ENCODE results near the gene FAM170B.

Gene FAM170B

GRCh38 chr10:49133706-49134248, at the start of gene FAM170B:
Gene FAM170B, minus strand, starts transcription at chr10:49134021. Its CDS starts 103 bp downstream, at chr10:49133918.
- DNase-seq: no peak

GRCh38 chr10:49182776-49183175, 49.0 kb upstream of the FAM170B start:
- no peak for DNase-seq

DNA sequence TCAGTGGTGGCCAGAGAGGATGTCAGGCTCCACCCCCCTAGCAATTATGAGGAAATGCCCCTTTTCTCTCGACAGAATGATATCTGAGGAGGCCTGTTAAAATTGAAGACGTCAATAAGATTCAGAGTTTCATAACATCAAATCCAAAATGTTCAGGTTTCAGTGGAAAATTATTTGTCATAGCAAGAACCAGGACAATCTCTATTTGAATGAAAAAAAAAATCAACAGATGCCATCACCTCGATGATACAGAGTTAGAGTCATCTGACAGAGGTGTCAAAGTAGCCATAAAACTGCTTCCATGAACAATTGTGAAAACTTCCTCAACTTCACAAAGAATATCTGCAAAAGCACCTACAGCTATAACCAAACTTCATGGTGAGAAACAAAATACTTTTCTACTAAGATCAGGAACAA, 46.6 kb upstream of the FAM170B start:
- no peak for DNase-seq

DNA sequence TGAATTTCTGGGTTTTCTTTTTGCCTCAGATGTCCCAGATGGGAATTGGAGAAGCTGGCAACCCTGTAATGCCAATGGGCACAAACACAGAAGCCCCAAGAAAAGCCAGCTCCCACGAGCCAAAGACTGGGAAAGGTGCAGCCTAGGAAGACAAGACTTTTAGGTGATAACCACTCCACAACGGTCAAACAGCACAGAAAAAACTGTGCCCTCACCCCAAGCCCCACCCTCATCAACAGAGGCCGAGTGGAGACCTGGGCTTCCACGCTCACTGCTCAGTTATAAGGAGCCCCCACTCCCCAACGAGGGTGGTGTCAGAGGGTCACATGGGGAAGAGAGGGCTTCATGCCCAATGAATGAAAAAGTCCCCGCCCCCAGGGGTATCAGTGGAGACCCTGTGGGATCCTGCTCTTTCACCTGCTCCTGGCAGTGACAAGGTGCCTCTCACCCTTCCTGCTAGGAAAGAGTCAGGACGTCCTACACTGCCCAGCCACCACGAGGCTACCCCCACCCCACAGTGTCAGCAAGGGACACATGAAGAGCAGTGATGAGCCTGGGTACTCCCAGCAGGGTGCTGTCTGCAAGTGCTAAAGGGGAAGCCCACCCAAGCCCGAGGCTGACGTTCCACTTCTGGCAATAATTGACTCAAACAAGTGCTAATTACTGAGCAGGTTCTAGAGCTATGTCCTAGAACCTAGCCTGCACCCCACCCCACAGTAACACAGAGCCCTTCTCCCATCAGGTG, 46.0 kb upstream of the FAM170B start:
- no peak for DNase-seq

GRCh38 chr10:49178489-49179471, 45.0 kb upstream of the FAM170B start:
- DNase-seq: no peak

DNA sequence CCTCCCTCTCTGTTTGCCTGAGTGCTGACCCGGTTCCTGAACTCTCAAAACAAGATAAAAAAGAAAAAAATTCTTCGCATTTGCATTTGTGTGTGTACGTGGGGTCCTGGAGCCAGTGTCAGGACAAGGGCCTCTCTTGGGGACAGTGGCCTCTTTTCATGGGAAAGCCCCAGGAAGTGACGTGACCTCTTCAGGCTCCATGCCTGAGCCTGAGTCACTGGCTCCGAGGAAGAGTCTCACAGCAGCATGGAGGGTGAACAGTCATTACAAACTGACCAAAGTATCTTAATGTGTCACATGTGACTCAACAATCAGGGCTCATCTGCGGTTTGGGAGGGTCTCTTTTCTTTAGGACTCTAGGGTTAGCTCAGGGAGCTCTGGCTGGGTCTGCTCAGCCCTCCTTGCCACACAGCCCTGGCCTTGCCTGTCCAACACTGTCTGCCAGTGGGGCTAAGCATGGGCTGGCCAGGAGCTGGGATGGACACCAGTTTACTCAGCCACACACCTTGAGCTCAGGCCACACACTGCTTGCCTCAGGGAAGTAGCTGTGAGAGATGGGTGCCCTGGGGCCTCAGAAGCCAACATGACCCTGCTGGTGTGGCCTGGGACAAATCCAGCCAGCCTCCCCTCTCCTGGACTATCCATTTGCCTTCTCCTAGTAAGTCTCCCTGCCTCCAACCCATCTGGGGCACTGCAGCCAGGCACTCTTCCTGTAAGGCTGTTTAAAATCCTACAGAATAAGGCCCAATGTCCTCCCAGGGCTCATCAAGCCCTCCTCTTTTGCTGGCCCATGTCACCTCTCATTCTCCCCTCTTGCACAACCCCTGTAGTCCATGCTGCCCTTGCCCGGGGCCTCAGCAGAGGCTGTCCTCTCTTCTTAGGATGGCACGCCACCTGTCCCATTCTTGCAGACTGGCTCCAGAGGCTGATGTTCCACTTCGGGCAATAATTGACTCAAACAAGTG, 43.9 kb upstream of the FAM170B start:
- no peak for DNase-seq

GRCh38 chr10:49176310-49177268, 42.8 kb upstream of the FAM170B start:
- no peak for DNase-seq

- no peak for DNase-seq
Measured at GRCh38 chr10:49175587-49176309, 41.9 kb upstream of the FAM170B start.

DNA sequence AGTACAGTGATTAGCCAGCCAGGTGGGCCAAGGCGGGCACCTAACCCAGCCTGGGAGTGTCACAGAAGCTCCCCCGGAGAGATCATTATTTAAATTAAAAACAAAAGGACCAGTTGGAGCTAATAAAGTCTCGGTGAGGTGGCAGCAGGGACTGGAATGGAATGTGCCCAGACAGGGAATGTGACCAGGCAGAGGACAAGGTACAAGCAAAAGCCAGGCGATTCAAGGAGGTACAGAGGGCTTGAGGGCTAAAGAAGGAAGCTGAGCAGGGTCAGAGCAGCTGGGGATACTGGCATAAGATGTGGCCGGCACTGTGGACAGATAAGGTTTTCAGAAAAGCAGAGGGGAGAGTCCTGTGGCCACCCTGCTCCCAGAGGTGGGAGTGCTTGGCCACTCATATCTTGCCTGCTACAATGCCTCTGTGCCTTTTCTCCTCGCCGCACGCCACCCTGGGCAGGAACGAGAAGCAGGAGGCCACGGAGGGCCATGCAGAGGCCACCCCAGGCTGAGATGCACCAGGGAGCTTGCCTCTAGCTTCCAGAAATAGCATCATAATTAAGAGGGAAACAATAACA, 41.2 kb upstream of the FAM170B start:
- DNase-seq: no peak

GRCh38 chr10:49174261-49174925, 40.6 kb upstream of the FAM170B start:
- no peak for DNase-seq

DNA sequence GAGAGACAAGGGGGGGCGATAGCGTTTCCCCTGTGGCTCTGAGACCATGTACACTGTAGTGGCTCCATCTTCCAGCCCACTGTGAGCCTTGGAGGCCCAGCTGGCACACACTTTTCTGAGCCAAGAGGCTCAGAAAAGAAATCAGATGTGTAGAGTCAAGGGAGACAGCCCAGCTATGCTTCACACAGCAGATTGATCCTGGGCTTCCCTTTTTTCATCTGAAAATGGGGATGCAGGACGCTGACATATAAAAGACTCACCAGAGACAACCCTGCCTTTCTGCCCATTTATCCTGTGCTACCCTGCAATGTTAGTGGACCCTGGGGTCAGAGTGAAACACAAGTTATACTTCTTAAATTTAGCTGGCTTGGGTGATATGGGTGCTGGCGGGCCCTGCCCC, 40.0 kb upstream of the FAM170B start:
- DNase-seq: no peak

- no peak for DNase-seq
Measured at GRCh38 chr10:49173201-49173772, 39.5 kb upstream of the FAM170B start.

DNA sequence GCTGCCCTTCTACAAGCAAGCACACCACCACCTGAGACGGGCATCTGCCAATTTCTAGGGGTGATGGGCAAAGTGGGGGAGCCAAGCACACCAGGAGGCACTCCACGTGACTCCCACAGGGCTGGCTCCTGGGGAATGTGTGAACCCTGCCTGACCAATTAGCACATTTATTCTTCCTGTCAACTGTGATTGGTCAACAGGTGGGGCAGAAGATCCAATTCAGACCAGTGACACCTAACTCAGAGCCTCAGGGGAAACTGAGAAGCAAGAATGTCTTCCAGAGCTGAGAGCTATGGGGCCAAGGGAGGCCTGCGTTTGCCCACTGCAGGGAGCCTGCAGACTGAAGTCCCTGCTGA, 38.9 kb upstream of the FAM170B start:
- no peak for DNase-seq

GRCh38 chr10:49172061-49172776, 38.4 kb upstream of the FAM170B start:
- DNase-seq: no peak

DNA sequence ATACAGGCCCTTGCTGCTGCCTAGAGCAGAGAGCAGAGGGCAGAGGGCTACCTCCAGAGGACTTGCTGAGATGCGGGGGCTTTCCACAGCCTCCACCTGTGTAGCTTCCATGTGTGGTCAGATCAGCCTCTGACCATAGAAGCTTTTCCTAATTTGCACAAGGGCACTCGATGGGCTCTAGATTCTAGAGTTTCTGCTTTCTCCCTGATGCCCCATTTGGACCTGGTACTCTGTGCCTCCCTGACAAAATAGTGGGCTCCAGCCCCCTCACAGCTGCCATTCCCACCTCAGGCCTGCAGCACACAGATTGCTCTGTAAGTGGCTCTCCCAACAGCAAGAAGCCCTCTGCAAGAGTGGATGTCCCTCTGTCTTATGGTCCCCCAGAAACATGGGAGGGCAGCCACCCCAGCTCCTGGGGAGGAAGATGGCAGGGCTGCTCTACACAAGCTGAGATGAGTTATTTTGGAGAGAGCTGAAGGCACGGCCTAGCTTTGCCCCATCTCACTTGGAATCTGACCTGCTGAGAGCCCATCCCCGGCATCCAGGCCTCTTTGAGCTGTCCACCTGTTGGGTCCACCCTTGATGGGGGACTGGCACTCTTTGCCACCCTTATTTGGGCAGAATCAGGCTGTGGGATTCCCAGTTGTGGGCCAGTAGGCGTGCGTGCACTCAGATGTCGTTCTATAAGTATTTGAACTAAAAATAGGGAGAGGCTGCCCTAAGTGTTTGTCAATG, 37.7 kb upstream of the FAM170B start:
- DNase-seq: no peak

DNA sequence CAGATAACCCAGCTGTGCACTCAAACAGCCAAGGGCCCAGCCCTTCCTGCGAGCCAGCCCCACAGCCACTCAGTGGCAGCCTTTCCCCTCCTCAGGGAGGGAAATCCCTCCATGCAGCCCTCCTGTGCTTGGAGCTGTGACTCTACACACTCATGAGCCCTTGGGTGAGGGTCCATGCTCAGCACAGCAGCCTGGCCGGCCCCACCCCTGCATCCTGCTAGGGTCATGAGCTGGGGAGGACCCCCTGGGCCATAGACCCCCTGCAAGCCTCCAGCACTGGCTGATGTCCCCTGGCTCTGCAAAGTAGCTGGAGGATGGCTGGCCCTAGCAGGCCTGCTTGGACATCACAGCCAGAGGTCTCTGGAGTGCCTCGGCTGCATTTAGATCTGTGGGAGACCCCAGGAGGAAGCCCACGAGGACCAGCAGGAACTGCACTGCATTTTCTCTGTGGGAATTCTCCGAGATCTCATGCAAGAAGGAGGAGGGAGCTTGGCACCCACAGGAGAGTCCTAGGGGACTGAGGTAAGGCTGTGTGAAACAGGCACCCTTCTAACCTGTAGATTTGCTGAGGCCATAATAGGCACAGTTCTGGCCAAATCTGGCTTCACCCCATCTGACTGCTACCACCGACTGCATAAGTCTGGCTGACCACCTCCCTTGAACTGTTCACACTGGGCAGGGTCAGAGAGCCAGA, 37.0 kb upstream of the FAM170B start:
- DNase-seq: no peak

DNA sequence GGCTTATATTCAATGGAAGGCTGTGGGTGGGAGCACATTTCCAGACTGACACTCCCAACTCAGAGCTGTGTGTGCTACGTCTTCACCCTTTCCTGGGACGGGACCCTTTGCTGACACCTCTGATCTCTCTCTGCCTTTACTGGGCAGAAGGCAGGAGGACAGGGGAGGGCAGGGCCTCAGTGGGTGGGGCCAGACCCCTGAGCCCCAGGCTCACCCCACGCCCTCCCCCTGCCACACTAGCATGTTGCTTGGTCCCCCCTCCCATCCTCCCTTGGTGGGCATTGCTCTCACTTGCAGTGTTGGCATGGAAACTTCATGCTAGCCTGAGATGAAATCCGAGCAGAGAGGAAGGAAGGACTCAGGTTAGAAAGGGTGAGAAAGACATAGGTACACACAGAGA, 36.0 kb upstream of the FAM170B start:
- DNase-seq: no peak
